Kidney epithelial cell (primary cell): ENCODE data around the gene RTCA. TPM values are rescaled to one million over a fixed set of nuclear protein-coding genes. Genes with fewer than 3 reads are reported as not detected.

Source experiments
- DNase-seq: peaks from one replicate; pipeline ENCODE4 v3.0.0-alpha.2; 2010; ENCODE audit warnings: low read depth
- H3K27me3 ChIP-seq: 2 replicates; pipeline ENCODE4 v1.6.0; 2011; ENCODE audit warnings: low read length; ENCODE audit not compliant: control insufficient read depth, insufficient read depth
- H3K36me3 ChIP-seq: 2 replicates; pipeline ENCODE4 v1.5.1; 2011; ENCODE audit warnings: low read length; ENCODE audit not compliant: control insufficient read depth, insufficient read depth
- H3K4me3 ChIP-seq: 2 replicates; pipeline ENCODE4 v1.5.1; 2011; ENCODE audit warnings: low read depth, mild to moderate bottlenecking, control low read depth, low read length
- CTCF ChIP-seq: IDR thresholded peaks from 2 replicates; pipeline ENCODE4 v1.5.1; 2011; ENCODE audit warnings: mild to moderate bottlenecking, moderate library complexity, low read length, control low read depth, inconsistent platforms; ENCODE audit not compliant: insufficient read depth, poor library complexity, severe bottlenecking
- total RNA-seq: library from RNA; depleted of rRNA; stranded (reverse); fragments of >200 nt; gene quantifications from 2 replicates; pipeline ENCODE4 v1.2.3, GENCODE V29; 2015

RTCA gene
- total RNA-seq, result 32.6 and 42.3 TPM in 2 replicates

- DNase-seq, result peak; percentile 84
- no peak for TF ChIP-seq CTCF
- peaks cover 1% of the 10 kb centered on the region for H3K36me3 ChIP-seq
- peak within 1 kb of the TSS; percentile 88 for H3K4me3 ChIP-seq
- H3K27me3 ChIP-seq, result no peaks in the 10 kb centered on the region
Measured at GRCh38 chr1:100265931-100266740, at the start of gene RTCA. TSS of gene RTCA (plus strand) at chr1:100266216. CDS start at chr1:100266376, 160 bp downstream.

GRCh38 chr1:100217834-100218233 is 48.2 kb upstream of the RTCA start:
- no peak for TF ChIP-seq CTCF
- no peak overlapping the region for H3K4me3 ChIP-seq
- DNase-seq, result no peak
- H3K36me3 ChIP-seq, result no peaks in the 10 kb centered on the region
- H3K27me3 ChIP-seq, result no peaks in the 10 kb centered on the region

GRCh38 chr1:100219457-100219856 is 46.6 kb upstream of the RTCA start:
- TF ChIP-seq CTCF, result no peak
- DNase-seq, result no peak
- Histone ChIP-seq H3K36me3 (no peaks in the 10 kb centered on the region), H3K27me3 (no peaks in the 10 kb centered on the region), H3K4me3 (no peak overlapping the region)

GRCh38 chr1:100219883-100220282 is 46.1 kb upstream of the RTCA start:
- Histone ChIP-seq H3K36me3 (no peaks in the 10 kb centered on the region), H3K4me3 (no peak overlapping the region), H3K27me3 (no peaks in the 10 kb centered on the region)
- DNase-seq, result no peak
- TF ChIP-seq CTCF, result no peak

- DNase-seq, result no peak
- H3K4me3 ChIP-seq, result no peak overlapping the region
- no peaks in the 10 kb centered on the region for H3K27me3 ChIP-seq
- TF ChIP-seq CTCF, result no peak
- no peaks in the 10 kb centered on the region for H3K36me3 ChIP-seq
Measured at GRCh38 chr1:100222428-100222827, 43.6 kb upstream of the RTCA start.
